Measurements from ENCODE around the gene SP110.
A peak's percentile ranks its signal among the peaks of the same experiment; 100 is the strongest.
"Not testable (repeated sequence)": the region's sequence is repeated elsewhere in the genome, so short reads cannot be mapped to it uniquely, and the experiment has no call there.

The SP110 gene

GRCh38 chr2:230219419-230220331, at the start of gene SP110:
Gene SP110 (minus strand): TSS chr2:230219984. CDS start chr2:230216927, 3,057 bp downstream.
- DNase-seq (ENCODE audit: low read depth in 2 of 3, low spot score in 2 of 3): peak; percentile 37 to 55 (median 50)

GRCh38 chr2:230268606-230269243, 48.9 kb upstream of the SP110 start:
- DNase-seq (ENCODE audit: low read depth in 2 of 3, low spot score in 2 of 3): no peak

- DNase-seq (ENCODE audit: low read depth in 2 of 3, low spot score in 2 of 3): no peak
Measured at GRCh38 chr2:230267556-230267955, 47.8 kb upstream of the SP110 start.

- DNase-seq (ENCODE audit: low read depth in 2 of 3, low spot score in 2 of 3): no peak
Measured at GRCh38 chr2:230267059-230267458, 47.3 kb upstream of the SP110 start.

- no peak for DNase-seq (ENCODE audit: low read depth in 2 of 3, low spot score in 2 of 3)
Measured at GRCh38 chr2:230266638-230267037, 46.9 kb upstream of the SP110 start.

GRCh38 chr2:230264945-230265344, 45.2 kb upstream of the SP110 start:
- DNase-seq (ENCODE audit: low read depth in 2 of 3, low spot score in 2 of 3): not testable (repeated sequence)

GRCh38 chr2:230262246-230262645, 42.5 kb upstream of the SP110 start:
- DNase-seq (ENCODE audit: low read depth in 2 of 3, low spot score in 2 of 3): no peak

GRCh38 chr2:230258483-230258882, 38.7 kb upstream of the SP110 start:
- DNase-seq (ENCODE audit: low read depth in 2 of 3, low spot score in 2 of 3): no peak

GRCh38 chr2:230256733-230257332, 37.0 kb upstream of the SP110 start:
- DNase-seq (ENCODE audit: low read depth in 2 of 3, low spot score in 2 of 3): no peak

GRCh38 chr2:230254152-230254881, 34.5 kb upstream of the SP110 start:
- DNase-seq (ENCODE audit: low read depth in 2 of 3, low spot score in 2 of 3): no peak

- no peak for DNase-seq (ENCODE audit: low read depth in 2 of 3, low spot score in 2 of 3)
Measured at GRCh38 chr2:230250231-230250630, 30.4 kb upstream of the SP110 start.

- DNase-seq (ENCODE audit: low read depth in 2 of 3, low spot score in 2 of 3): no peak
Measured at GRCh38 chr2:230246206-230246605, 26.4 kb upstream of the SP110 start.

GRCh38 chr2:230244211-230244610, 24.4 kb upstream of the SP110 start:
- no peak for DNase-seq (ENCODE audit: low read depth in 2 of 3, low spot score in 2 of 3)

- no peak for DNase-seq (ENCODE audit: low read depth in 2 of 3, low spot score in 2 of 3)
Measured at GRCh38 chr2:230234845-230235244, 15.1 kb upstream of the SP110 start.

- DNase-seq (ENCODE audit: low read depth in 2 of 3, low spot score in 2 of 3): no peak
Measured at GRCh38 chr2:230234122-230234722, 14.4 kb upstream of the SP110 start.

- no peak for DNase-seq (ENCODE audit: low read depth in 2 of 3, low spot score in 2 of 3)
Measured at GRCh38 chr2:230231251-230231650, 11.5 kb upstream of the SP110 start.

- DNase-seq (ENCODE audit: low read depth in 2 of 3, low spot score in 2 of 3): no peak
Measured at GRCh38 chr2:230230496-230231200, 10.9 kb upstream of the SP110 start.

GRCh38 chr2:230230087-230230486, 10.3 kb upstream of the SP110 start:
- no peak for DNase-seq (ENCODE audit: low read depth in 2 of 3, low spot score in 2 of 3)

GRCh38 chr2:230227216-230227615, 7.4 kb upstream of the SP110 start:
- no peak for DNase-seq (ENCODE audit: low read depth in 2 of 3, low spot score in 2 of 3)

- DNase-seq (ENCODE audit: low read depth in 2 of 3, low spot score in 2 of 3): no peak
Measured at GRCh38 chr2:230226051-230226551, 6.3 kb upstream of the SP110 start.
